ENCODE data around the gene PRKG1.

Gene PRKG1

GRCh38 chr10:51964630-51965029, 890.3 kb downstream of the PRKG1 start:
- TF ChIP-seq POLR2AphosphoS5 (IDR thresholded peaks at IDR 0.05; ENCODE audit: low read depth, low read length) (no peak), TAF1 (IDR thresholded peaks at IDR 0.05; ENCODE audit: borderline replicate concordance, insufficient read depth, low read length) (no peak)

- TF ChIP-seq REST (IDR thresholded peaks at IDR 0.05; ENCODE audit: insufficient read depth in 1 of 2, low read depth in 2 of 2, low read length in 2 of 2) (no peak), TAF1 (IDR thresholded peaks at IDR 0.05; ENCODE audit: borderline replicate concordance, insufficient read depth, low read length) (no peak), SIN3A (IDR thresholded peaks at IDR 0.05; ENCODE audit: borderline replicate concordance, insufficient read depth, low read length) (no peak), FOXP2 (optimal IDR thresholded peaks at IDR 0.05; ENCODE audit: borderline replicate concordance, extremely low read depth, extremely low read length, insufficient read depth) (no peak), POLR2AphosphoS5 (IDR thresholded peaks at IDR 0.05; ENCODE audit: low read depth, low read length) (no peak)
Observed at GRCh38 chr10:51965451-51965850, 891.2 kb downstream of the PRKG1 start.

- no peak for TF ChIP-seq REST (IDR thresholded peaks at IDR 0.05; ENCODE audit: insufficient read depth in 1 of 2, low read depth in 2 of 2, low read length in 2 of 2)
- TF ChIP-seq POLR2AphosphoS5 (IDR thresholded peaks at IDR 0.05; ENCODE audit: low read depth, low read length) = no peak
- TF ChIP-seq SIN3A (IDR thresholded peaks at IDR 0.05; ENCODE audit: borderline replicate concordance, insufficient read depth, low read length) = no peak
- no peak for TF ChIP-seq FOXP2 (optimal IDR thresholded peaks at IDR 0.05; ENCODE audit: borderline replicate concordance, extremely low read depth, extremely low read length, insufficient read depth)
- TF ChIP-seq TAF1 (IDR thresholded peaks at IDR 0.05; ENCODE audit: borderline replicate concordance, insufficient read depth, low read length) = no peak
Observed at GRCh38 chr10:51972733-51973346, 898.6 kb downstream of the PRKG1 start.

- no peak for TF ChIP-seq FOXP2 (optimal IDR thresholded peaks at IDR 0.05; ENCODE audit: borderline replicate concordance, extremely low read depth, extremely low read length, insufficient read depth)
- TF ChIP-seq REST (IDR thresholded peaks at IDR 0.05; ENCODE audit: insufficient read depth in 1 of 2, low read depth in 2 of 2, low read length in 2 of 2) = no peak
- no peak for TF ChIP-seq POLR2AphosphoS5 (IDR thresholded peaks at IDR 0.05; ENCODE audit: low read depth, low read length)
- no peak for TF ChIP-seq SIN3A (IDR thresholded peaks at IDR 0.05; ENCODE audit: borderline replicate concordance, insufficient read depth, low read length)
- TF ChIP-seq TAF1 (IDR thresholded peaks at IDR 0.05; ENCODE audit: borderline replicate concordance, insufficient read depth, low read length) = no peak
Observed at GRCh38 chr10:51980752-51981151, 906.5 kb downstream of the PRKG1 start.

- TF ChIP-seq FOXP2 (optimal IDR thresholded peaks at IDR 0.05; ENCODE audit: borderline replicate concordance, extremely low read depth, extremely low read length, insufficient read depth) (no peak), TAF1 (IDR thresholded peaks at IDR 0.05; ENCODE audit: borderline replicate concordance, insufficient read depth, low read length) (no peak), POLR2AphosphoS5 (IDR thresholded peaks at IDR 0.05; ENCODE audit: low read depth, low read length) (no peak), REST (IDR thresholded peaks at IDR 0.05; ENCODE audit: insufficient read depth in 1 of 2, low read depth in 2 of 2, low read length in 2 of 2) (no peak), SIN3A (IDR thresholded peaks at IDR 0.05; ENCODE audit: borderline replicate concordance, insufficient read depth, low read length) (no peak)
Observed at GRCh38 chr10:51981731-51982130, 907.4 kb downstream of the PRKG1 start.
